NCI-H774 (cell line): ENCODE results near the gene B3GNT4.
"Not testable (repeated sequence)": the region's sequence is repeated elsewhere in the genome, so short reads cannot be mapped to it uniquely, and the experiment has no call there.

ENCODE experiments used
- DNase-seq: peaks from one replicate; lab custom pipeline; 2025; lab: John Stamatoyannopoulos, UW

Gene B3GNT4

GRCh38 chr12:122225683-122226365, 22.3 kb downstream of the B3GNT4 start, which contains the start of gene DIABLO:
Gene DIABLO, minus strand, starts transcription at chr12:122226052. Its CDS starts 38 bp downstream, at chr12:122226014.
- DNase-seq, result peak; percentile 100

DNA sequence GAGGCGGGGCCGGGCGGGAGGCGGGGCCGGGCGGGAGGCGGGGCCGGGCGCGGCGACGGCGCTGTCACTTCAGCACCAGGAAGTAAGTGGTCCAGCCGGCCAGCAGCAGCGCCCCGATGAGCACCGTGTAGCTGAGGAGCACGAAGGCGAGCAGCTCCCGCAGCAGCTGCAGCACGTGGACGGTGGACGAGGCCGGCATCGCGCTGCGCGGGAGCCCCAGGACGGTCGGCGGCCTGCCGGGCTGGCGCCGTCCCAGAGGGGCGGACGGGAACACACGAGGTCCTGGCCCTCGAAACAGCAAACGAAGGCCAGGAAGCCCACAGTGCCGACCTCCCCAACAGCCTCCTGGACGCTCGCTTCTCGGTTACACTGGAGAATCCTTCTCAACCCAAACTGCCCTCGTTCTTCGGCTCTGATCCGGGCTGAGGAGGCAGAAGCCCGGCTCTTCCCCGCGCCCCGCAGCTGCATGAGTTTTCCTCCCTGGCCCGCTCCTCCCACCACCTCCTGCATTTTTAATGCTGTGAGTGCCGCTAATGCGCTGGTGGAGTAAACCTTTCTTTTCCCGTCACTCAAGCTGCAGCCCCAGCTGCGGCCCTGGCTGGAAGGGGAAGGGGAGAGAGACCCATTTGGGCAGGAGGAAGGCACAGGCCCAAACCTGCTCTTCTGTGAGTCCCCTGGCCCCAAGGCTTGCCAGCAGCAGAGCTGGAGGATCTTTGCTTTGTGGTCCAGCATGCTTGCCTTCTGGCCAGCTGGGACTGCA, 23.0 kb downstream of the B3GNT4 start:
- DNase-seq, result no peak

DNA sequence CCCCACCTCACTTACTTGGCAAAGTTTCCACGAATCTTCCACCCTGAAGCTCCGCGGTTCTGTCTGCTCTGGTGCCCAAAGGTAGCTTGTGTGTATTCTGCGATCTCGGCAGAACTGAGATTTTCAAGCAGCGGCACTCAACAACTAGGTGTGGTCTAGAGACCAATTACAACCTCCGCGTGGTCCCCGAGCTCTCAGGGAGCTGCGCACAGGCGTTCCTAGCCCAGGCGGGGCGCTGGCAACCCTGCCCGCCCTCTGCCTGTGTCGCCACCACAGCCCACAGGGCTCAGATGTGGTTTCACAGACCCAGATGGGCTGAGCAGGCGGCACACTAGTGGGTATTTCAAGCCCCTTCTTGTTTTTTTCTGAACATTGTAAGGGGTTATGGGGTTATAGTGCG, 23.8 kb downstream of the B3GNT4 start:
- DNase-seq, result no peak

- no peak for DNase-seq
These were observed 24.6 kb downstream of the B3GNT4 start for GRCh38 chr12:122228092-122228491.

GRCh38 chr12:122230798-122231197, 27.3 kb downstream of the B3GNT4 start:
- DNase-seq, result no peak

- no peak for DNase-seq
These were observed 29.2 kb downstream of the B3GNT4 start for GRCh38 chr12:122232691-122233090.

DNA sequence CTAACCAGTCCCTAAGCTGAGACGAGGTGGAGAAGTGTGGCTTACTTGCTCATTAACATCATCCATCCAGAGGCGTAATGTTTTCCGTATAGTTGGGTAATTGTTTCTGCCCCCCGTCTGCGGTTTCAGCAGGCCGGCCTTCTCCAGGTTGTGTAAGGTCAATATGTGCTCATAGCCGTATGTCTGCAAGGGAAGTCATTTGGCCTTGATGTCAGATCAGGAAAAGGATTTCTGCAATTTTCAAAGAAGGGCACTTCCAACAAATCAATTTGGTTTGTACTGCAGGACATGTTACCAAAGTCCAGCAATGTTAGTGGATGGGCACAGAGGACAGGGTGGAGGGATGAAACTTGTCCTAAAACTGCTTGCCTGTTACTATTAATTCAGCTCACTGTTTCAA, 32.2 kb downstream of the B3GNT4 start:
- DNase-seq, result no peak

DNA sequence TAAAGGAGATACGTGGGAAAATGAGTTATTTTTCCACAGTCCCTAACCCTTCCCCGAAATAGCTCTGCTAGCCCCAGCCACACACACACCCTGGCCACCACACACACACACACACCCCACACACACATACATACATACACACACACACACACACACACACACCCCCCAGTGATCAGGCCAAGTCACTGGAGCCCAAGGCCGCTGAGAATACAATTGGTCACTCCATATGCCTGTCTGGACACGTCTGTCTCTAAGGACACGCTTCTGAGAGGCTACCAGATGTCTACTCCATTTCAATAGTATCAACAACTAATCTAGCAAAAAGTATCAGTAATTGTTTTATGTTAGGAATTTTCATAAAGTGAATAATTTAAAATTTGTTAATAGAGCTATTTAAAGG, 35.4 kb downstream of the B3GNT4 start:
- no peak for DNase-seq

GRCh38 chr12:122243965-122244364, 40.5 kb downstream of the B3GNT4 start:
- DNase-seq, result no peak

- no peak for DNase-seq
These were observed 41.3 kb downstream of the B3GNT4 start for GRCh38 chr12:122244565-122245371.

GRCh38 chr12:122245553-122245952, 42.0 kb downstream of the B3GNT4 start:
- DNase-seq, result no peak

DNA sequence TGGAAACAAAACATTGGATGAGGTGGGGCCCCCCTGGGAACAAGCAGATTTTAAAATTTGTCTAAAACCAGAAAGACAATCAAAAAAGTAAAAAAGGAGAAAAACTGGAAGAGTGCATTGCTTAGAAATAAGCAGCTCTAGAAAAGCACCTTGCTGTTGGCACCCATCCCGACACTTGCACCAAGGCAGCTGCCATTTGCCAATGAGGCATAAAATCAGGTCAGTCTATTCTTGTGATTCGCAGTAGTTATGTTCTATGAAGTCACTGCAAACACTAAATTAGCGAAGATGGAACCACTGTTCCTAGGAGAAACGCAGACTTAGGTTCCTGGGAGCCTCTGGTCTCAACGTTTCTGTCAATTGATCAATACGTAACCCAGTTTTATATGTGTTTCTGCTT, 46.5 kb downstream of the B3GNT4 start:
- no peak for DNase-seq

DNA sequence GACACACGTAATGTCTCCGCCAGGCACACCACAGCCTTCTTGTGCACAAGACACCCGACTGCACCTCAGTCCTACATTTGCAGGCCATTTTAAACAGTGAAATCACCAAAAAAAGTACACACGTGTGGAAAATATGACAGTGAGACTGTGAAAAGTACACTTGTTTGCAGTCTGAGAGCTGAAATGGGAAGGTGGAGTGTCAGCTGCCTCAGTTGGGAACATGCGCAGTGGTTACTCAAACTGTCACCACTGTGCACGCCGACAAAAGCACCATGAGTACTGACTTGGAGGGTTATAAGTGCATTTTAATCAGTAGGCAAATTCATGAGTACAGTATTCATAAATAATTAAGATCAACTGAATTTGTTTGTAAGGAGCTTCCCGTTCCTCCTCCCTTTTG, 47.0 kb downstream of the B3GNT4 start:
- DNase-seq, result no peak

- DNase-seq, result not testable (repeated sequence)
These were observed 55.0 kb downstream of the B3GNT4 start for GRCh38 chr12:122258462-122258861.
